Mucosa of descending colon (tissue), 3 donors: ENCODE measurements around the gene MICOS13. TPM values are rescaled to one million over a fixed set of nuclear protein-coding genes. Genes with fewer than 3 reads are reported as not detected.

Source experiments
- ATAC-seq: fragments of 200-7000 bp; cut with Tn5 transposase; one replicate; pipeline ENCODE4 v1.9.1; 2020; ENCODE audit warnings: mild to moderate bottlenecking, moderate library complexity
- DNase-seq, 3 donors: peaks; one replicate each; pipeline ENCODE4 v3.0.0-alpha.2; 2020
- H3K36me3 ChIP-seq: fragments of 200-600 bp; one replicate; pipeline ENCODE4 v1.8.0; 2021; ENCODE audit warnings: low read depth, mild to moderate bottlenecking
- H3K4me1 ChIP-seq: fragments of 200-600 bp; one replicate; pipeline ENCODE4 v1.8.0; 2021; ENCODE audit warnings: low read depth, mild to moderate bottlenecking
- H3K4me3 ChIP-seq: fragments of 200-600 bp; one replicate; pipeline ENCODE4 v1.8.0; 2021; ENCODE audit warnings: mild to moderate bottlenecking
- H3K9me3 ChIP-seq: fragments of 200-600 bp; one replicate; pipeline ENCODE4 v1.8.0; 2021; ENCODE audit warnings: mild to moderate bottlenecking
- CTCF ChIP-seq: fragments of 200-600 bp; IDR thresholded peaks from one replicate; pipeline ENCODE4 v1.8.0; 2022; ENCODE audit warnings: antibody characterized with exemption, mild to moderate bottlenecking
- intact Hi-C, 2 donors: fragments of 100-400 bp; cut with DNase I in 1 of 2; cut with micrococcal nuclease in 1 of 2; formaldehyde crosslinking; loops; one replicate each; pipeline versions ENCODE4 v1.11.0 to v1.11.1; 2022; cut with DNase I, micrococcal nuclease
- total RNA-seq, 3 donors: library from RNA; stranded (reverse); fragmentation: NEBNext Ultra II Directional in 2 of 3; extraction: Animal tissue kit (Norgen Biotek cat#: 25700) in 2 of 3; gene quantifications; one replicate each; pipeline versions ENCODE4 v1.2.1 to v1.2.4, GENCODE V29; 2021 to 2023
- donor health status: DM: no; HTN: no; CAD: no; lungs with moderate emphysema.
- donor health status: DM: no; HTN: no; CAD: no.
- donor health status: DM: no; HTN: yes; CAD: no.

MICOS13 gene
- total RNA-seq, 3 donors from 2014 or later: 70.1 to 73.7 (median 70.9) TPM

- Histone ChIP-seq H3K36me3 (peaks cover 8% of the 10 kb centered on the region), H3K4me1 (peaks cover 30% of the 10 kb centered on the region), H3K9me3 (no peaks in the 10 kb centered on the region), H3K4me3 (no peak overlapping the region)
- DNase-seq (no peak), ATAC-seq (no peak)
- intact Hi-C loops: no loop called here
- TF ChIP-seq CTCF: no peak
Observed at GRCh38 chr19:5631567-5632240, 48.6 kb downstream of the MICOS13 start.

GRCh38 chr19:5628919-5629481 is 51.3 kb downstream of the MICOS13 start:
- ATAC-seq: no peak
- H3K4me1 ChIP-seq: peaks cover 53% of the 10 kb centered on the region
- no peak for DNase-seq
- H3K4me3 ChIP-seq: no peak overlapping the region
- intact Hi-C loops: no loop called here
- no peaks in the 10 kb centered on the region for H3K9me3 ChIP-seq
- TF ChIP-seq CTCF: no peak
- peaks cover 8% of the 10 kb centered on the region for H3K36me3 ChIP-seq

- DNase-seq (no peak), ATAC-seq (no peak)
- Histone ChIP-seq H3K4me3 (no peak overlapping the region), H3K4me1 (peaks cover 53% of the 10 kb centered on the region), H3K36me3 (peaks cover 8% of the 10 kb centered on the region), H3K9me3 (no peaks in the 10 kb centered on the region)
- intact Hi-C loops: no loop called here
- no peak for TF ChIP-seq CTCF
Observed at GRCh38 chr19:5628461-5628860, 51.9 kb downstream of the MICOS13 start.

Other genes starting within 250 kb of the MICOS13 start
- not detected for gene ZNRF4, start 225.1 kb downstream of the MICOS13 start, total RNA-seq
- 1 to 10 TPM; 4.6 to 9.0 (median 5.6) TPM for gene TINCR, start 112.6 kb downstream of the MICOS13 start, total RNA-seq
- 100 to 1,000 TPM in 2 of 3 donors, 10 to 100 TPM in 1; 66.7 to 122 (median 102) TPM for gene SAFB2, start 57.7 kb downstream of the MICOS13 start, total RNA-seq
- gene SAFB, start 57.4 kb downstream of the MICOS13 start, total RNA-seq: 100 to 1,000 TPM in 1 of 3 donors, 10 to 100 TPM in 2; 78.8 to 115 (median 83.3) TPM
- gene HSD11B1L, start 511 bp upstream of the MICOS13 start, total RNA-seq: 1 to 10 TPM; 2.3 to 8.2 (median 3.3) TPM
- gene RPL36, start 9.8 kb upstream of the MICOS13 start, total RNA-seq: 100 to 1,000 TPM; 541 to 812 (median 769) TPM
- 10 to 100 TPM; 55.9 to 63.0 (median 55.9) TPM for gene LONP1, start 39.6 kb upstream of the MICOS13 start, total RNA-seq
- not detected for gene CATSPERD, start 40.1 kb upstream of the MICOS13 start, total RNA-seq
- 1 to 10 TPM; 3.1 to 6.8 (median 4.1) TPM for gene PRR22, start 104.2 kb upstream of the MICOS13 start, total RNA-seq
- gene DUS3L, start 110.6 kb upstream of the MICOS13 start, total RNA-seq: 10 to 100 TPM; 33.3 to 36.9 (median 35.6) TPM
- 10 to 100 TPM in 1 of 3 donors, 1 to 10 TPM in 1, under 1 TPM in 1; 0.64 to 11.3 (median 1.4) TPM for gene NRTN, start 124.6 kb upstream of the MICOS13 start, total RNA-seq
- gene FUT6, start 159.2 kb upstream of the MICOS13 start, total RNA-seq: 10 to 100 TPM; 44.4 to 93.6 (median 82.3) TPM
- 100 to 1,000 TPM; 128 to 276 (median 215) TPM for gene FUT3, start 170.9 kb upstream of the MICOS13 start, total RNA-seq
- not detected for gene FUT5, start 190.0 kb upstream of the MICOS13 start, total RNA-seq
- gene NDUFA11, start 223.3 kb upstream of the MICOS13 start, total RNA-seq: 100 to 1,000 TPM; 178 to 213 (median 182) TPM
- 10 to 100 TPM in 1 of 3 donors, 1 to 10 TPM in 2; 5.6 to 10.0 (median 8.3) TPM for gene VMAC, start 224.4 kb upstream of the MICOS13 start, total RNA-seq
- 10 to 100 TPM in 2 of 3 donors, 1 to 10 TPM in 1; 9.5 to 20.2 (median 16.4) TPM for gene CAPS, start 233.7 kb upstream of the MICOS13 start, total RNA-seq